Mammary epithelial cell (primary cell): ENCODE measurements around the gene PROK1.

Source experiments
- EZH2 ChIP-seq: IDR thresholded peaks from 2 replicates; pipeline ENCODE4 v1.6.1; 2012; ENCODE audit warnings: low read length, inconsistent platforms, borderline replicate concordance
- TF ChIP-seq, protein P1 (sequence below), 2 donors: IDR thresholded peaks in 1 of 2; conservative IDR thresholded peaks in 1 of 2; 2 replicates each; pipeline ENCODE4 v1.5.1; 2011 to 2012; ENCODE audit warnings: inconsistent platforms in 2 of 2, low read length in 2 of 2, mild to moderate bottlenecking in 2 of 2, control low read depth in 1 of 2, low read depth in 1 of 2; ENCODE audit not compliant: insufficient read depth in 1 of 2; ENCODE audit errors: extremely low read depth in 1 of 2

DNA sequence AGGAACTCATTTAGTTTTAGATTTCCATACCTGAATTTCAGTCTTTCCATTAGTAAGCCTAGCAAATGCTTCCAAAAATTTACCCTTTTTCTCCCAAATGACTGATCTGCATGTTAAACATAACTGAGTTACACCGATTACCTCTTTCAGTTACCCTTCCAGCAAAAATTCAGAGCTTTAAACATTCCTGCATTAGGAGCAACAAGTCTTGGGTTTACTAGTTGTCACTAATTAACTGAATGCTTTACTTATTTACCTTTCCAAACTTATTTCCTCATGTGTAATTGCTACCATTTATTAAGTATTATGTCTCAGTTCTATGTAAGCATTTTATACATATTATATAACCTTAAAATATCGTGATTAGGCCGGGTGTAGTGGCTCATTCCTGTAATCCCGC lies 46.5 kb upstream of the PROK1 start:
- TF ChIP-seq, protein P1, sequence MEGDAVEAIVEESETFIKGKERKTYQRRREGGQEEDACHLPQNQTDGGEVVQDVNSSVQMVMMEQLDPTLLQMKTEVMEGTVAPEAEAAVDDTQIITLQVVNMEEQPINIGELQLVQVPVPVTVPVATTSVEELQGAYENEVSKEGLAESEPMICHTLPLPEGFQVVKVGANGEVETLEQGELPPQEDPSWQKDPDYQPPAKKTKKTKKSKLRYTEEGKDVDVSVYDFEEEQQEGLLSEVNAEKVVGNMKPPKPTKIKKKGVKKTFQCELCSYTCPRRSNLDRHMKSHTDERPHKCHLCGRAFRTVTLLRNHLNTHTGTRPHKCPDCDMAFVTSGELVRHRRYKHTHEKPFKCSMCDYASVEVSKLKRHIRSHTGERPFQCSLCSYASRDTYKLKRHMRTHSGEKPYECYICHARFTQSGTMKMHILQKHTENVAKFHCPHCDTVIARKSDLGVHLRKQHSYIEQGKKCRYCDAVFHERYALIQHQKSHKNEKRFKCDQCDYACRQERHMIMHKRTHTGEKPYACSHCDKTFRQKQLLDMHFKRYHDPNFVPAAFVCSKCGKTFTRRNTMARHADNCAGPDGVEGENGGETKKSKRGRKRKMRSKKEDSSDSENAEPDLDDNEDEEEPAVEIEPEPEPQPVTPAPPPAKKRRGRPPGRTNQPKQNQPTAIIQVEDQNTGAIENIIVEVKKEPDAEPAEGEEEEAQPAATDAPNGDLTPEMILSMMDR (conservative IDR thresholded peaks at IDR 0.05 in 1 of 2, IDR thresholded peaks at IDR 0.05 in 1 of 2; ENCODE audit: extremely low read depth in 1 of 2, insufficient read depth in 1 of 2, low read depth in 1 of 2, low read length in 2 of 2), result no peak
- TF ChIP-seq EZH2, result no peak
